Adrenal gland (tissue), 5 donors: ENCODE results near the gene MED12L.

Experiments
- POLR2A ChIP-seq, 2 donors: fragments of 450-650 bp; IDR thresholded peaks; one replicate each; pipeline ENCODE4 v1.6.1; 2017; ENCODE audit warnings: antibody characterized with exemption in 2 of 2, mild to moderate bottlenecking in 2 of 2, moderate library complexity in 1 of 2
- TF ChIP-seq, protein P1 (sequence below), 6 experiments: fragments of 450-650 bp in 4 of 6; fragments of 200-600 bp in 2 of 6; sonication (generic) in 1 of 6; IDR thresholded peaks; 1 replicate in 5 of 6; 2 replicates in 1 of 6; pipeline versions ENCODE4 v1.5.1 to v1.8.0; 2016 to 2021; ENCODE audit warnings: antibody characterized with exemption in 6 of 6, mild to moderate bottlenecking in 2 of 6, moderate library complexity in 1 of 6
- donor health status: DM: no; HTN: no; CAD: no.

GRCh38 chr3:151236316-151236715 is 150.9 kb downstream of the MED12L start:
- TF ChIP-seq, protein P1, sequence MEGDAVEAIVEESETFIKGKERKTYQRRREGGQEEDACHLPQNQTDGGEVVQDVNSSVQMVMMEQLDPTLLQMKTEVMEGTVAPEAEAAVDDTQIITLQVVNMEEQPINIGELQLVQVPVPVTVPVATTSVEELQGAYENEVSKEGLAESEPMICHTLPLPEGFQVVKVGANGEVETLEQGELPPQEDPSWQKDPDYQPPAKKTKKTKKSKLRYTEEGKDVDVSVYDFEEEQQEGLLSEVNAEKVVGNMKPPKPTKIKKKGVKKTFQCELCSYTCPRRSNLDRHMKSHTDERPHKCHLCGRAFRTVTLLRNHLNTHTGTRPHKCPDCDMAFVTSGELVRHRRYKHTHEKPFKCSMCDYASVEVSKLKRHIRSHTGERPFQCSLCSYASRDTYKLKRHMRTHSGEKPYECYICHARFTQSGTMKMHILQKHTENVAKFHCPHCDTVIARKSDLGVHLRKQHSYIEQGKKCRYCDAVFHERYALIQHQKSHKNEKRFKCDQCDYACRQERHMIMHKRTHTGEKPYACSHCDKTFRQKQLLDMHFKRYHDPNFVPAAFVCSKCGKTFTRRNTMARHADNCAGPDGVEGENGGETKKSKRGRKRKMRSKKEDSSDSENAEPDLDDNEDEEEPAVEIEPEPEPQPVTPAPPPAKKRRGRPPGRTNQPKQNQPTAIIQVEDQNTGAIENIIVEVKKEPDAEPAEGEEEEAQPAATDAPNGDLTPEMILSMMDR (IDR thresholded peaks at IDR 0.05), result no peak
- TF ChIP-seq POLR2A (IDR thresholded peaks at IDR 0.05), result no peak
